C4-2B (cell line): ENCODE results near the gene SLC44A5.

Experiments
- CTCF ChIP-seq: fragments of 450-650 bp; conservative IDR thresholded peaks from 2 replicates; pipeline ENCODE4 v1.5.1; 2017; ENCODE audit warnings: mild to moderate bottlenecking
- ZFX ChIP-seq: fragments of 450-650 bp; IDR thresholded peaks from 2 replicates; pipeline ENCODE4 v1.6.1; 2017

GRCh38 chr1:75214017-75214416 lies 396.9 kb downstream of the SLC44A5 start:
- TF ChIP-seq CTCF (no peak), ZFX (no peak)
